IPS-18a (cell line): ENCODE data around the gene UGT2B10.
"Not testable (repeated sequence)": the region's sequence is repeated elsewhere in the genome, so short reads cannot be mapped to it uniquely, and the experiment has no call there.

ENCODE experiments used
- H3K27ac ChIP-seq: one replicate; pipeline ENCODE4 v1.5.1; 2013; ENCODE audit warnings: low read length
- H3K27me3 ChIP-seq: one replicate; pipeline ENCODE4 v1.6.1; 2013; ENCODE audit warnings: mild to moderate bottlenecking, low read length; ENCODE audit not compliant: control insufficient read depth, insufficient read depth
- H3K36me3 ChIP-seq: one replicate; pipeline ENCODE4 v1.6.1; 2013; ENCODE audit warnings: low read depth, low read length; ENCODE audit not compliant: control insufficient read depth
- H3K4me1 ChIP-seq: one replicate; pipeline ENCODE4 v1.6.1; 2013; ENCODE audit warnings: low read depth, low read length; ENCODE audit not compliant: control insufficient read depth
- H3K4me3 ChIP-seq: one replicate; pipeline ENCODE4 v1.5.1; 2013; ENCODE audit warnings: low read length
- H3K9ac ChIP-seq: one replicate; pipeline ENCODE4 v1.6.1; 2013; ENCODE audit warnings: mild to moderate bottlenecking, low read length, moderate library complexity
- H3K9me3 ChIP-seq: one replicate; pipeline ENCODE4 v1.6.1; 2013; ENCODE audit warnings: low read depth, low read length; ENCODE audit not compliant: control insufficient read depth

UGT2B10 gene

GRCh38 chr4:68815617-68816409 is at the start of gene UGT2B10:
UGT2B10 (plus strand) TSS chr4:68815994; CDS start chr4:68816020, 26 bp downstream.
- not testable (repeated sequence) for H3K9me3 ChIP-seq, H3K36me3 ChIP-seq, H3K27ac ChIP-seq, H3K9ac ChIP-seq, H3K27me3 ChIP-seq
- peak within 1 kb of the TSS; percentile 13 for H3K4me3 ChIP-seq
- peaks cover 18% of the 10 kb centered on the region for H3K4me1 ChIP-seq

GRCh38 chr4:68771836-68772235 is 44.0 kb upstream of the UGT2B10 start:
- H3K27ac ChIP-seq, H3K9ac ChIP-seq, H3K4me3 ChIP-seq, H3K4me1 ChIP-seq, H3K36me3 ChIP-seq, H3K27me3 ChIP-seq, H3K9me3 ChIP-seq: not testable (repeated sequence)

GRCh38 chr4:68773699-68774098 is 42.1 kb upstream of the UGT2B10 start:
- Histone ChIP-seq H3K27me3 (no peaks in the 10 kb centered on the region), H3K4me3 (no peak overlapping the region), H3K9ac (no peak overlapping the region), H3K27ac (no peak overlapping the region), H3K9me3 (no peaks in the 10 kb centered on the region), H3K4me1 (no peaks in the 10 kb centered on the region), H3K36me3 (no peaks in the 10 kb centered on the region)

- peaks cover 5% of the 10 kb centered on the region for H3K9me3 ChIP-seq
- H3K27me3 ChIP-seq: no peaks in the 10 kb centered on the region
- H3K9ac ChIP-seq: no peak overlapping the region
These were observed 35.6 kb upstream of the UGT2B10 start for GRCh38 chr4:68780232-68780631.

GRCh38 chr4:68797048-68797447 is 18.7 kb upstream of the UGT2B10 start:
- Histone ChIP-seq H3K4me1 (peaks cover 11% of the 10 kb centered on the region), H3K9me3 (no peaks in the 10 kb centered on the region), H3K27me3 (no peaks in the 10 kb centered on the region), H3K36me3 (no peaks in the 10 kb centered on the region), H3K9ac (no peak overlapping the region), H3K27ac (no peak overlapping the region), H3K4me3 (no peak overlapping the region)

More at GRCh38 chr4:68780232-68780631, 35.6 kb upstream of the UGT2B10 start:
- no peaks in the 10 kb centered on the region for H3K4me1 ChIP-seq
- no peaks in the 10 kb centered on the region for H3K36me3 ChIP-seq
- H3K4me3 ChIP-seq: no peak overlapping the region
- H3K27ac ChIP-seq: no peak overlapping the region

DNA sequence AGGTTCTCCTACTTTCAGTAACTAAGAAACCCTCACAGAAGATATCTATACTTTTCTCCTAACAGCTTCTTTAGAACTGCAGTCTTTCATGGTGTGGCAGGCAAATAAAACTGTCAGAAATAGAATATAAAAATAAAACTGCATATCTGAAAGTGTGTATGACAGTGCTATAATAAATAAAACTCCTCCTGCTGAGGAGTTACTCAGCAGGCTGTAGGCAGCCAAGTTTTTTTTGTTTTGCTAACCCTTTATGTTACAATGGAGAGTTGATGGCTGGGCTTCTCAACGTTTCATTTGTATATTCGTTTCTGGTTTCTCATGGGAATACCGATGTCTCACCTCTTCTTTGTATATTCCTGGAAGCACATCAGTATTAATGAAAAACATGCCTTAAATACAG is 18.2 kb upstream of the UGT2B10 start:
- H3K9me3 ChIP-seq: no peaks in the 10 kb centered on the region
- no peak overlapping the region for H3K9ac ChIP-seq
- H3K27me3 ChIP-seq: no peaks in the 10 kb centered on the region
- H3K4me3 ChIP-seq: no peak overlapping the region
- H3K4me1 ChIP-seq: peaks cover 11% of the 10 kb centered on the region
- H3K36me3 ChIP-seq: no peaks in the 10 kb centered on the region
- no peak overlapping the region for H3K27ac ChIP-seq

DNA sequence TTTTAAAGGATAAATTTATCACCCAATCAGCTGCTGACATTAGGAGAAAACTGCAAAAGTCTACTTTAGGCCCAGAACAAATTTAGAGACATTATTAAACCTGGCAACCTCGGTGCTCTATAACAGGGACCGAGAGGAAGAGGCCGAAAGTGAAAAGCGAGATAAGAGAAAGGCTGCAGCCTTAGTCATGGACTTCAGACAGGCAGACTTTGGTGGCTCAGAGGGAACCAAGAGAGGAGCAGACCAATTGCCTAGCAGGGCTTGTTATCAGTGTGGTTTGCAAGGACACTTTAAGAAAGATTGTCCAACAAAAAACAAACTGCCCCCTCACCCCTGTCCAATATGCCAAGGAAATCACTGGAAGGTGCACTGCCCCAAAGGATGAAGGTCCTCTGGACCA is 12.8 kb upstream of the UGT2B10 start:
- no peak overlapping the region for H3K27ac ChIP-seq
- H3K4me1 ChIP-seq: peaks cover 1% of the 10 kb centered on the region
- H3K4me3 ChIP-seq: no peak overlapping the region
- no peak overlapping the region for H3K9ac ChIP-seq
- H3K36me3 ChIP-seq: no peaks in the 10 kb centered on the region
- H3K9me3 ChIP-seq: no peaks in the 10 kb centered on the region
- no peaks in the 10 kb centered on the region for H3K27me3 ChIP-seq

- Histone ChIP-seq H3K4me1 (no peaks in the 10 kb centered on the region), H3K9ac (no peak overlapping the region), H3K9me3 (no peaks in the 10 kb centered on the region), H3K27ac (no peak overlapping the region), H3K4me3 (no peak overlapping the region), H3K27me3 (no peaks in the 10 kb centered on the region), H3K36me3 (no peaks in the 10 kb centered on the region)
These were observed 7.7 kb upstream of the UGT2B10 start for GRCh38 chr4:68808060-68808459.

DNA sequence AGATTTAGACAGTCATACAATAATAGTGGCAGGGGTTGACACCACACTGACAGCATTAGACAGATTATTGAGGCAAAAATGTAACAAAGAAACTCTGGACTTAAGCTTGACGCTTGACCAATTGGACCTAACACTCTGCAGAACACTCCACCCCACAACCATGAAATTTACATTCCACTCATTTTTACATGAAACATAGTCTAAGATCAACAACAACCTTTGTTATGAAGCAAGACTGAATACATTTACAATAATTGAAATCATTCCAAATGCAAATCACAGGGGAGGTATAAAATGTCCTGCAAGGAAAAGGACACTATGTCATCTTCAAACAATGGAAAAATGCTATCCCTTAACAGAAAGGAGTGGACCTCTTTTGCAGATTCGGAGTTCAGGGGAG is 4.9 kb upstream of the UGT2B10 start:
- H3K27ac ChIP-seq: no peak overlapping the region
- H3K9me3 ChIP-seq: no peaks in the 10 kb centered on the region
- no peaks in the 10 kb centered on the region for H3K36me3 ChIP-seq
- no peaks in the 10 kb centered on the region for H3K27me3 ChIP-seq
- no peak overlapping the region for H3K4me3 ChIP-seq
- H3K4me1 ChIP-seq: peaks cover 4% of the 10 kb centered on the region
- no peak overlapping the region for H3K9ac ChIP-seq

- Histone ChIP-seq H3K4me3 (peak overlapping the region; percentile 13), H3K4me1 (peaks cover 18% of the 10 kb centered on the region)
These were observed 844 bp downstream of the UGT2B10 start for GRCh38 chr4:68816410-68817265.

GRCh38 chr4:68817386-68817785 is 1.6 kb downstream of the UGT2B10 start:
- Histone ChIP-seq H3K9me3 (no peaks in the 10 kb centered on the region), H3K27ac (no peak overlapping the region), H3K9ac (no peak overlapping the region), H3K4me1 (peaks cover 18% of the 10 kb centered on the region), H3K4me3 (no peak overlapping the region), H3K36me3 (no peaks in the 10 kb centered on the region), H3K27me3 (no peaks in the 10 kb centered on the region)

More at GRCh38 chr4:68816410-68817265, 844 bp downstream of the UGT2B10 start:
- not testable (repeated sequence) for H3K27ac ChIP-seq, H3K9me3 ChIP-seq, H3K27me3 ChIP-seq, H3K9ac ChIP-seq, H3K36me3 ChIP-seq
